Neural cell (in vitro differentiated cells): ENCODE results near the gene ASB10. TPM values are rescaled to one million over a fixed set of nuclear protein-coding genes. Genes with fewer than 3 reads are reported as not detected.

Experiments used
- H2AFZ ChIP-seq: fragments of 200-600, 300-800 bp; sonication (generic), shearing (Covaris generic); 2 replicates; pipeline ENCODE4 v1.6.0; 2014; ENCODE audit warnings: low read depth, mild to moderate bottlenecking, antibody characterized with exemption, low read length, moderate library complexity
- H3F3A ChIP-seq: fragments of 200-600 bp; shearing (Covaris generic); 2 replicates; pipeline ENCODE4 v1.6.1; 2016; ENCODE audit warnings: mild to moderate bottlenecking, moderate library complexity, mixed read lengths, antibody characterized with exemption, low read length; ENCODE audit not compliant: insufficient read depth, poor library complexity, severe bottlenecking
- H3K27ac ChIP-seq: fragments of 200-600, 300-800 bp; sonication (generic), shearing (Covaris generic); 2 replicates; pipeline ENCODE4 v1.5.1; 2014; ENCODE audit warnings: mild to moderate bottlenecking, low read length, moderate library complexity
- H3K27me3 ChIP-seq: fragments of 300-800, 200-600 bp; sonication (generic), shearing (Covaris generic); 2 replicates; pipeline ENCODE4 v1.6.0; 2014; ENCODE audit warnings: mild to moderate bottlenecking, low read depth, low read length, moderate library complexity; ENCODE audit not compliant: insufficient read depth
- H3K36me3 ChIP-seq: fragments of 300-800, 200-600 bp; sonication (generic), shearing (Covaris generic); 2 replicates; pipeline ENCODE4 v1.5.1; 2014; ENCODE audit warnings: mild to moderate bottlenecking, antibody characterized with exemption, low read length, moderate library complexity; ENCODE audit not compliant: insufficient read depth
- H3K4me2 ChIP-seq: fragments of 300-800, 200-600 bp; sonication (generic), shearing (Covaris generic); 2 replicates; pipeline ENCODE4 v1.6.0; 2014; ENCODE audit warnings: mild to moderate bottlenecking, low read length
- H3K4me3 ChIP-seq: fragments of 300-800, 200-600 bp; sonication (generic), shearing (Covaris generic); 2 replicates; pipeline ENCODE4 v1.5.1; 2014; ENCODE audit warnings: mild to moderate bottlenecking, low read length, moderate library complexity
- H3K79me2 ChIP-seq: fragments of 200-600 bp; shearing (Covaris generic); replicated peaks from 2 replicates; pipeline ENCODE4 v1.6.0; 2014; ENCODE audit warnings: mild to moderate bottlenecking, low read length, moderate library complexity; ENCODE audit not compliant: insufficient read depth
- H3K9ac ChIP-seq: fragments of 300-800, 200-600 bp; sonication (generic), shearing (Covaris generic); 2 replicates; pipeline ENCODE4 v1.6.1; 2016; ENCODE audit warnings: mild to moderate bottlenecking, low read length, mixed read lengths
- H3K9me2 ChIP-seq: fragments of 200-600 bp; shearing (Covaris generic); 2 replicates; pipeline ENCODE4 v1.6.1; 2016; ENCODE audit warnings: mild to moderate bottlenecking, low read length, mixed read lengths; ENCODE audit not compliant: insufficient read depth
- H3K9me3 ChIP-seq: fragments of 200-600, 300-800 bp; sonication (generic), shearing (Covaris generic); 2 replicates; pipeline ENCODE4 v1.6.1; 2016; ENCODE audit warnings: mild to moderate bottlenecking, mixed run types, low read length, moderate library complexity, mixed read lengths
- H4K20me1 ChIP-seq: fragments of 200-600 bp; shearing (Covaris generic); 2 replicates; pipeline ENCODE4 v1.6.1; 2016; ENCODE audit warnings: mild to moderate bottlenecking, mixed run types; ENCODE audit not compliant: insufficient read depth
- EP300 ChIP-seq: fragments of 450-650 bp; conservative IDR thresholded peaks from 2 replicates; pipeline ENCODE4 v1.6.1; 2014; ENCODE audit warnings: antibody characterized with exemption, mild to moderate bottlenecking, moderate library complexity; ENCODE audit not compliant: poor library complexity, severe bottlenecking
- MXI1 ChIP-seq: fragments of 450-650 bp; conservative IDR thresholded peaks from 2 replicates; pipeline ENCODE4 v1.6.1; 2014; ENCODE audit warnings: antibody characterized with exemption, mild to moderate bottlenecking; ENCODE audit not compliant: poor library complexity, severe bottlenecking
- POLR2AphosphoS5 ChIP-seq: IDR thresholded peaks from 2 replicates; pipeline ENCODE4 v1.6.1; 2012
- RAD21 ChIP-seq: fragments of 450-650 bp; conservative IDR thresholded peaks from 2 replicates; pipeline ENCODE4 v1.6.1; 2014; ENCODE audit warnings: antibody characterized with exemption, mild to moderate bottlenecking, moderate library complexity
- SMC3 ChIP-seq: fragments of 450-650 bp; conservative IDR thresholded peaks from 2 replicates; pipeline ENCODE4 v1.6.1; 2014; ENCODE audit warnings: antibody characterized with exemption, mild to moderate bottlenecking, moderate library complexity; ENCODE audit not compliant: poor library complexity
- TAF1 ChIP-seq: IDR thresholded peaks from 2 replicates; pipeline ENCODE4 v1.6.1; 2012; ENCODE audit warnings: low read depth
- polyA plus RNA-seq: library from polyadenylated mRNA; depleted of rRNA; stranded (reverse); fragments of >200 nt; gene quantifications from 2 replicates; pipeline ENCODE4 v1.2.3, GENCODE V29; 2014
- TF ChIP-seq, protein P1 (sequence below): fragments of 450-650 bp; IDR thresholded peaks from 2 replicates; pipeline ENCODE4 v1.5.1; 2014; ENCODE audit warnings: antibody characterized with exemption, mild to moderate bottlenecking, moderate library complexity; ENCODE audit not compliant: poor library complexity, severe bottlenecking
- TF ChIP-seq, protein P2 (sequence below): IDR thresholded peaks from 2 replicates; pipeline ENCODE4 v1.6.1; 2012; ENCODE audit warnings: borderline replicate concordance

Gene ASB10
- polyA plus RNA-seq, 1 donor from 2014 or later = not detected

DNA sequence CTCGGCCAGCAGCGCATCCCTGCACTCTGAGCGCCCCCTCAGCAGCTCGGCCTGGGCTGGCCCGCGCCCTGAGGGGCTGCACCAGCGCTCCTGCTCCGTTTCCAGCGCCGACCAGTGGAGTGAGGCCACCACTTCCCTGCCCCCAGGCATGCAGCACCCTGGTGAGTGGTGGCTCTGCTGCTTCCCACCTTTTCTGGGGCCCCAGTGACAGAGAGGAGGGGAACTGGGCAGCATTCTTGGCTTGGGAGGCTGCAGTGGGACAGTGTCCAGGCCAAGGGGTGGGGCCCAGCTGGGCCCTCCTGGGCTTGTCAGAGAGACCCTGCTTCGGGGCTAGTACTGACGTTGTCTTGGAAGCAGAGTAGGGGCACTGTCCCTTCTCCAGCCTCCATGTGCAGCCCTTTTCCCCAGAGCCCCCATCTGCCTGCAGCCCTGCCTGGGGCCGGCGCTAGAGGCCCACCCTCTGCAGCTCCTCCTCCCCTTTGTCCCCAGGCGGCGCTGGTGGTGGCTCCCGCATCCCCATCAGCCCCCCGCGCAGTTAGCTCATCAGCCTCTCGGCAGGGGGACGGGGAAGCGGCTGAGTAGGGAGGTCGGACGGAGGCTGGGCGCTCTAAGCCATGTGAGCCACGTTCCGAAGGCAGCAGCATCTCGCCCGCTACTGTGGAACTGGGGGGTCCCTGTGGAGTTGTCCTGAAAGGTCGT is 48.7 kb downstream of the ASB10 start:
- Histone ChIP-seq H3K9me3 (no peaks in the 10 kb centered on the region), H3F3A (no peaks in the 10 kb centered on the region), H3K4me3 (no peak overlapping the region), H3K36me3 (no peaks in the 10 kb centered on the region), H3K4me2 (no peak overlapping the region), H3K9me2 (no peaks in the 10 kb centered on the region), H2AFZ (no peak overlapping the region), H3K79me2 (no peaks in the 10 kb centered on the region), H3K27me3 (no peaks in the 10 kb centered on the region), H3K27ac (no peak overlapping the region), H3K9ac (no peak overlapping the region), H4K20me1 (no peaks in the 10 kb centered on the region)
- TF ChIP-seq RAD21 (no peak), EP300 (no peak)
- TF ChIP-seq, protein P1, sequence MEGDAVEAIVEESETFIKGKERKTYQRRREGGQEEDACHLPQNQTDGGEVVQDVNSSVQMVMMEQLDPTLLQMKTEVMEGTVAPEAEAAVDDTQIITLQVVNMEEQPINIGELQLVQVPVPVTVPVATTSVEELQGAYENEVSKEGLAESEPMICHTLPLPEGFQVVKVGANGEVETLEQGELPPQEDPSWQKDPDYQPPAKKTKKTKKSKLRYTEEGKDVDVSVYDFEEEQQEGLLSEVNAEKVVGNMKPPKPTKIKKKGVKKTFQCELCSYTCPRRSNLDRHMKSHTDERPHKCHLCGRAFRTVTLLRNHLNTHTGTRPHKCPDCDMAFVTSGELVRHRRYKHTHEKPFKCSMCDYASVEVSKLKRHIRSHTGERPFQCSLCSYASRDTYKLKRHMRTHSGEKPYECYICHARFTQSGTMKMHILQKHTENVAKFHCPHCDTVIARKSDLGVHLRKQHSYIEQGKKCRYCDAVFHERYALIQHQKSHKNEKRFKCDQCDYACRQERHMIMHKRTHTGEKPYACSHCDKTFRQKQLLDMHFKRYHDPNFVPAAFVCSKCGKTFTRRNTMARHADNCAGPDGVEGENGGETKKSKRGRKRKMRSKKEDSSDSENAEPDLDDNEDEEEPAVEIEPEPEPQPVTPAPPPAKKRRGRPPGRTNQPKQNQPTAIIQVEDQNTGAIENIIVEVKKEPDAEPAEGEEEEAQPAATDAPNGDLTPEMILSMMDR = no peak
- TF ChIP-seq, protein P2, sequence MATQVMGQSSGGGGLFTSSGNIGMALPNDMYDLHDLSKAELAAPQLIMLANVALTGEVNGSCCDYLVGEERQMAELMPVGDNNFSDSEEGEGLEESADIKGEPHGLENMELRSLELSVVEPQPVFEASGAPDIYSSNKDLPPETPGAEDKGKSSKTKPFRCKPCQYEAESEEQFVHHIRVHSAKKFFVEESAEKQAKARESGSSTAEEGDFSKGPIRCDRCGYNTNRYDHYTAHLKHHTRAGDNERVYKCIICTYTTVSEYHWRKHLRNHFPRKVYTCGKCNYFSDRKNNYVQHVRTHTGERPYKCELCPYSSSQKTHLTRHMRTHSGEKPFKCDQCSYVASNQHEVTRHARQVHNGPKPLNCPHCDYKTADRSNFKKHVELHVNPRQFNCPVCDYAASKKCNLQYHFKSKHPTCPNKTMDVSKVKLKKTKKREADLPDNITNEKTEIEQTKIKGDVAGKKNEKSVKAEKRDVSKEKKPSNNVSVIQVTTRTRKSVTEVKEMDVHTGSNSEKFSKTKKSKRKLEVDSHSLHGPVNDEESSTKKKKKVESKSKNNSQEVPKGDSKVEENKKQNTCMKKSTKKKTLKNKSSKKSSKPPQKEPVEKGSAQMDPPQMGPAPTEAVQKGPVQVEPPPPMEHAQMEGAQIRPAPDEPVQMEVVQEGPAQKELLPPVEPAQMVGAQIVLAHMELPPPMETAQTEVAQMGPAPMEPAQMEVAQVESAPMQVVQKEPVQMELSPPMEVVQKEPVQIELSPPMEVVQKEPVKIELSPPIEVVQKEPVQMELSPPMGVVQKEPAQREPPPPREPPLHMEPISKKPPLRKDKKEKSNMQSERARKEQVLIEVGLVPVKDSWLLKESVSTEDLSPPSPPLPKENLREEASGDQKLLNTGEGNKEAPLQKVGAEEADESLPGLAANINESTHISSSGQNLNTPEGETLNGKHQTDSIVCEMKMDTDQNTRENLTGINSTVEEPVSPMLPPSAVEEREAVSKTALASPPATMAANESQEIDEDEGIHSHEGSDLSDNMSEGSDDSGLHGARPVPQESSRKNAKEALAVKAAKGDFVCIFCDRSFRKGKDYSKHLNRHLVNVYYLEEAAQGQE = no peak

DNA sequence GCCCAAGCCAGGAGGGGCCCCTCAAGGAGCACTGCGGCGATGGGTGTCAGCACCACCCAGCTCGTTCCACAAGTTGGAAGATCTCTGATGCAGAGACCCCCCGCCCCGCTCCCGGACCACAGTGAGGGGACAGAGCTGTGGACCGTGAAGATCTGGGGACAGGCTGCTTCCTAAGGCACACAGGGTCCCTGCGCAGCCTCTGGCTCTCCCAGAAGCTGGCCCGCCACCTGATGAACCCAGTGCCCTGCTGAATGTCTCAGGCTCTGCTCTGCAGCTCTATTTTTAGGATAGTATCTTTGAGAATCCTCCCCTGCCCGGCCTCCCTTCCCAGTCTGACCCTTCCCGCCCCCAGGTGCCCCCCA is 49.3 kb downstream of the ASB10 start:
- Histone ChIP-seq H4K20me1 (no peaks in the 10 kb centered on the region), H3K4me3 (no peak overlapping the region), H3K27ac (no peak overlapping the region), H2AFZ (no peak overlapping the region), H3F3A (no peaks in the 10 kb centered on the region), H3K27me3 (no peaks in the 10 kb centered on the region), H3K9ac (no peak overlapping the region), H3K9me2 (no peaks in the 10 kb centered on the region), H3K4me2 (no peak overlapping the region), H3K79me2 (no peaks in the 10 kb centered on the region), H3K36me3 (no peaks in the 10 kb centered on the region), H3K9me3 (no peaks in the 10 kb centered on the region)
- TF ChIP-seq SMC3 (no peak), TAF1 (no peak)

DNA sequence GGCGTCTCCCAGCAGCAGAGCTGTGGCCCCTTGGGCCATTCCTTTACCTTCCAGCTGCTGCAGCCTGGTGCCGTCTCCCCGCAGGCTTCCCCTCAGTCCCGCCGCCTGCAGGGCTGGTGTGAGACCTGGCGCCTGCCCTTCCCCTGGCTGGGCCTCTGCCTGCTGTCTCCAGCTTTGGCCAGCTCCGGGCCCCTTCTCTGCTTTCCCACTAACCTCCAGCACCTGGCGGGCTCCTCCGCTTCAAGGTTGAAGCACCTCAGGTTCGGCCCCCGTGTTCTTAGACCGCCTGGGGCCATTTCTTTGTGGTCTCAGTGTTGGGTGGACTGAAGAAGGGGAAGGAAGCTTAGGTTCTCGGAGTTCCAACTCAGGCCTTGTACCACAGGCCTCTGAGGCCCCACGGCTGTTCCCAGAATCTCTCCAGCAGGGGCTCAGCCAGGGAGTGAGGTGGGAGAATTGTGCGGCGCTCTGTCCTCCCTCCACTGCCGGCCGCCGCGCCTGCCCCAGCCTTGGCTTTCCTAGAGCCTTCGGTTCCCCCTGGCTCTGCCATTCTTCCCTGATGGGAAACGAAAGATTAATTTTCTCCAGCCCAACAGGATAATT is 49.9 kb downstream of the ASB10 start:
- H3K4me2 ChIP-seq = no peak overlapping the region
- no peak overlapping the region for H3K9ac ChIP-seq
- TF ChIP-seq EP300 = no peak
- no peak for TF ChIP-seq RAD21
- TF ChIP-seq, protein P1 = no peak
- TF ChIP-seq MXI1 = no peak
- TF ChIP-seq, protein P2 = no peak
- TF ChIP-seq POLR2AphosphoS5 = no peak

More for the DNA sequence above, 49.9 kb downstream of the ASB10 start:
- H3K9me2 ChIP-seq = no peaks in the 10 kb centered on the region
- H2AFZ ChIP-seq = no peak overlapping the region
- H4K20me1 ChIP-seq = no peaks in the 10 kb centered on the region
- H3K79me2 ChIP-seq = no peaks in the 10 kb centered on the region
- H3K27ac ChIP-seq = no peak overlapping the region
- H3K27me3 ChIP-seq = no peaks in the 10 kb centered on the region
- no peaks in the 10 kb centered on the region for H3K9me3 ChIP-seq
- no peaks in the 10 kb centered on the region for H3K36me3 ChIP-seq
- H3K4me3 ChIP-seq = no peak overlapping the region
- no peaks in the 10 kb centered on the region for H3F3A ChIP-seq
